HepG2 (cell line): Measurements from ENCODE around the gene MACROD2. TPM values are rescaled to one million over a fixed set of nuclear protein-coding genes. Genes with fewer than 3 reads are reported as not detected.

Experiments used
- ATAC-seq: fragments of 200-7000 bp; cut with Tn5 transposase; 3 replicates; pipeline ENCODE4 v1.9.1; 2020; ENCODE audit warnings: mild to moderate bottlenecking, moderate library complexity
- BruUV-seq: library from RNA; stranded (reverse); fragments of 400-500 nt; replicated peaks from 2 replicates; lab custom pipeline; 2021; lab: Mats Ljungman, UMichigan
- CTCF ChIA-PET: fragments of 300-600 bp; formaldehyde crosslinking; extraction: SDS; loops from one replicate; lab custom pipeline; 2021; ENCODE audit warnings: low total read pairs, inconsistent platforms, low intra/inter-chr PET ratio; lab: Yijun Ruan, JAX
- POLR2A ChIA-PET: fragments of 350-600 bp; sonication (Branson Sonifier 250); formaldehyde crosslinking; loops from one replicate; lab custom pipeline; 2020; ENCODE audit warnings: antibody characterized with exemption, inconsistent platforms; lab: Yijun Ruan, JAX
- DNase-seq: peaks from one replicate; pipeline ENCODE4 v3.0.0-alpha.2; 2015; ENCODE audit warnings: low spot score
- FAIRE-seq: peaks from 3 replicates; lab custom pipeline; 2011; peaks lifted over from hg19 to GRCh38; lab: Jason Lieb, UNC
- H2AFZ ChIP-seq: one replicate; pipeline ENCODE4 v1.6.1; 2011; ENCODE audit warnings: low read length, inconsistent platforms
- H3K27ac ChIP-seq: fragments of 300-600 bp; 3 replicates; pipeline ENCODE4 v1.8.0; 2011; ENCODE audit warnings: mixed run types, mild to moderate bottlenecking, mixed read lengths, low read length, inconsistent platforms; ENCODE audit not compliant: insufficient read depth; ENCODE audit errors: extremely low read length
- H3K27me3 ChIP-seq, 2 experiments: fragments of 200-600 bp in 1 of 2; 2 replicates in 1 of 2; 3 replicates in 1 of 2; pipeline versions ENCODE4 v1.6.0 to v1.8.0; 2011; ENCODE audit warnings: low read length in 2 of 2, mild to moderate bottlenecking in 2 of 2, moderate library complexity in 2 of 2, inconsistent platforms in 1 of 2; ENCODE audit not compliant: insufficient read depth in 2 of 2, control insufficient read depth in 1 of 2
- H3K36me3 ChIP-seq, 2 experiments: fragments of 200-600 bp in 1 of 2; replicated peaks in 1 of 2; 2 replicates in 1 of 2; 3 replicates in 1 of 2; pipeline versions ENCODE4 v1.5.1 to v1.8.0; 2011; ENCODE audit warnings: low read length in 2 of 2, inconsistent platforms in 1 of 2; ENCODE audit not compliant: insufficient read depth in 2 of 2, control insufficient read depth in 1 of 2
- H3K4me1 ChIP-seq: 2 replicates; pipeline ENCODE4 v1.5.1; 2012; ENCODE audit warnings: low read length, inconsistent platforms; ENCODE audit not compliant: insufficient read depth
- H3K4me2 ChIP-seq: 2 replicates; pipeline ENCODE4 v1.6.0; 2011; ENCODE audit warnings: low read depth, low read length, inconsistent platforms
- H3K4me3 ChIP-seq, 3 experiments: fragments of 200-600 bp in 1 of 3; sonication (generic), shearing (Covaris generic) in 1 of 3; replicated peaks in 1 of 3; 2 replicates each; pipeline ENCODE4 v1.5.1; 2011 to 2016; ENCODE audit warnings: low read length in 3 of 3, inconsistent platforms in 2 of 3, low read depth in 2 of 3, mild to moderate bottlenecking in 2 of 3, control low read depth in 1 of 3, mixed read lengths in 1 of 3; ENCODE audit not compliant: insufficient read depth in 1 of 3
- H3K79me2 ChIP-seq: one replicate; pipeline ENCODE4 v1.6.1; 2011; ENCODE audit warnings: low read length, inconsistent platforms; ENCODE audit not compliant: insufficient read depth
- H3K9ac ChIP-seq: 2 replicates; pipeline ENCODE4 v1.6.0; 2011; ENCODE audit warnings: mild to moderate bottlenecking, low read depth, low read length, inconsistent platforms; ENCODE audit not compliant: insufficient read depth
- H3K9me3 ChIP-seq: 2 replicates; pipeline ENCODE4 v1.5.1; 2012; ENCODE audit warnings: mild to moderate bottlenecking, low read length
- H4K20me1 ChIP-seq: 2 replicates; pipeline ENCODE4 v1.6.0; 2011; ENCODE audit warnings: inconsistent platforms, mild to moderate bottlenecking, low read length, moderate library complexity; ENCODE audit not compliant: insufficient read depth
- KDM6A ChIP-seq: IDR thresholded peaks from 2 replicates; pipeline ENCODE4 v1.6.1; 2016; ENCODE audit warnings: low read depth
- KLF15 ChIP-seq: sonication (generic); formaldehyde crosslinking; IDR thresholded peaks from 2 replicates; pipeline ENCODE4 v1.8.1; 2023; ENCODE audit warnings: borderline replicate concordance, mild to moderate bottlenecking, inconsistent platforms, missing genetic modification reagents, mixed read lengths
- TEAD2 ChIP-seq: sonication (generic); formaldehyde crosslinking; IDR thresholded peaks from 2 replicates; pipeline ENCODE4 v1.9.0; 2021; ENCODE audit warnings: missing genetic modification reagents
- THRA ChIP-seq: sonication (generic); formaldehyde crosslinking; IDR thresholded peaks from 2 replicates; pipeline ENCODE4 v1.4.0; 2020; ENCODE audit warnings: missing genetic modification reagents, borderline replicate concordance
- TRIM24 ChIP-seq: sonication (generic); formaldehyde crosslinking; IDR thresholded peaks from 2 replicates; pipeline ENCODE4 v1.8.0; 2022; ENCODE audit warnings: mild to moderate bottlenecking, missing genetic modification reagents
- ZBTB39 ChIP-seq: sonication (generic); formaldehyde crosslinking; IDR thresholded peaks from 2 replicates; pipeline ENCODE4 v1.5.0; 2020; ENCODE audit warnings: missing genetic modification reagents
- ZNF260 ChIP-seq: sonication (generic); formaldehyde crosslinking; IDR thresholded peaks from 2 replicates; pipeline ENCODE4 v1.4.0; 2020; ENCODE audit warnings: missing genetic modification reagents, low read depth, mild to moderate bottlenecking, borderline replicate concordance
- ZNF460 ChIP-seq: sonication (generic); formaldehyde crosslinking; IDR thresholded peaks from 2 replicates; pipeline ENCODE4 v1.5.1; 2020; ENCODE audit warnings: missing genetic modification reagents, mild to moderate bottlenecking, borderline replicate concordance
- ZNF83 ChIP-seq: sonication (generic); formaldehyde crosslinking; IDR thresholded peaks from 2 replicates; pipeline ENCODE4 v1.4.0; 2020; ENCODE audit warnings: missing genetic modification reagents, mild to moderate bottlenecking, borderline replicate concordance
- whole genome bisulfite sequencing: methylation state at CpG from one replicate; pipeline ENCODE4 v1.1.6; 2017; ENCODE audit warnings: low lambda C conversion rate; 5-methylcytosine and 5-hydroxymethylcytosine counted together
- in situ Hi-C: cut with HindIII; loops from 2 replicates; pipeline ENCODE4 v1.10.0; 2017; ENCODE audit warnings: low pct_unique_long_range_greater_than_20kb; ENCODE audit not compliant: extremely low pct_ligation_motif_present
- intact Hi-C: fragments of 100-400 bp; cut with micrococcal nuclease; formaldehyde crosslinking; loops from one replicate; pipeline ENCODE4 v1.10.0; 2022; ENCODE audit not compliant: unreplicated experiment
- polyA plus RNA-seq, 8 experiments: library from polyadenylated mRNA; depleted of rRNA in 3 of 8; stranded (reverse) in 7 of 8; unstranded in 1 of 8; fragments of >200 nt; fragmentation: Illumina TruSeq in 4 of 8; extraction: Trizol in 4 of 8; gene quantifications; 2 replicates each; pipeline versions ENCODE4 v1.2.1 to v1.2.3, GENCODE V29; 2011 to 2016; ENCODE audit warnings: low read depth in 4 of 8, missing spikeins in 1 of 8, mixed read lengths in 1 of 8; ENCODE audit not compliant: insufficient read depth in 1 of 8
- total RNA-seq, 5 experiments: library from RNA; depleted of rRNA; stranded (reverse); fragments of >200 nt; fragmentation: Illumina TruSeq; extraction: Trizol; gene quantifications; 2 replicates each; pipeline ENCODE4 v1.2.3, GENCODE V29; 2016; ENCODE audit warnings: low read depth in 1 of 5

MACROD2 gene
- total and polyA plus RNA-seq, 2 of the 13 experiments (the other 11 are each of a cell fraction or from before 2014, with no cell fraction given) = 0.13 to 0.51 TPM

GRCh38 chr20:15485519-15485918 is 1490.2 kb downstream of the MACROD2 start:
- DNase-seq = no peak
- BruUV-seq = no TSS peak
- TF ChIP-seq KLF15 (CRISPR knock-in tag) (no peak), TRIM24 (CRISPR knock-in tag) (no peak), ZNF460 (CRISPR knock-in tag) (no peak), THRA (CRISPR knock-in tag) (no peak), ZBTB39 (CRISPR knock-in tag) (no peak), KDM6A (CRISPR knock-in tag) (no peak), TEAD2 (CRISPR knock-in tag) (no peak), ZNF83 (no peak), ZNF260 (CRISPR knock-in tag) (no peak)
- Histone ChIP-seq H3K4me1 (no peaks in the 10 kb centered on the region), H3K27ac (no peak overlapping the region), H3K27me3 (no peaks in the 10 kb centered on the region), H3K4me3 (no peak overlapping the region), H3K4me2 (no peak overlapping the region), H2AFZ (no peak overlapping the region), H3K79me2 (no peaks in the 10 kb centered on the region), H3K9ac (no peak overlapping the region), H4K20me1 (no peaks in the 10 kb centered on the region), H3K9me3 (peaks cover 92% of the 10 kb centered on the region), H3K36me3 (no peaks in the 10 kb centered on the region)
- 3% methylated on average over 2 of the region's 2 CpGs for WGBS
- no peak for FAIRE-seq
- no peak for ATAC-seq
- in situ Hi-C loops = no loop called here
- ChIA-PET CTCF (no interaction called here), POLR2A (no interaction called here)
- intact Hi-C loops = no loop called here
